ENCODE measurements around the gene CLPX. TPM values are rescaled to one million over a fixed set of nuclear protein-coding genes. Genes with fewer than 3 reads are reported as not detected.

The CLPX gene
- total RNA-seq, 1 experiment from 2014 or later: 44.9 TPM

GRCh38 chr15:65197337-65197645 is 12.1 kb upstream of the CLPX start:
- no peak for DNase-seq
- CTCF ChIA-PET: interaction anchor here (0.7 kb wide), 1 partner anchor 90 kb away, joined by 3 read pairs; the partner anchor contains the start of gene PARP16
- TF ChIP-seq, protein P1, sequence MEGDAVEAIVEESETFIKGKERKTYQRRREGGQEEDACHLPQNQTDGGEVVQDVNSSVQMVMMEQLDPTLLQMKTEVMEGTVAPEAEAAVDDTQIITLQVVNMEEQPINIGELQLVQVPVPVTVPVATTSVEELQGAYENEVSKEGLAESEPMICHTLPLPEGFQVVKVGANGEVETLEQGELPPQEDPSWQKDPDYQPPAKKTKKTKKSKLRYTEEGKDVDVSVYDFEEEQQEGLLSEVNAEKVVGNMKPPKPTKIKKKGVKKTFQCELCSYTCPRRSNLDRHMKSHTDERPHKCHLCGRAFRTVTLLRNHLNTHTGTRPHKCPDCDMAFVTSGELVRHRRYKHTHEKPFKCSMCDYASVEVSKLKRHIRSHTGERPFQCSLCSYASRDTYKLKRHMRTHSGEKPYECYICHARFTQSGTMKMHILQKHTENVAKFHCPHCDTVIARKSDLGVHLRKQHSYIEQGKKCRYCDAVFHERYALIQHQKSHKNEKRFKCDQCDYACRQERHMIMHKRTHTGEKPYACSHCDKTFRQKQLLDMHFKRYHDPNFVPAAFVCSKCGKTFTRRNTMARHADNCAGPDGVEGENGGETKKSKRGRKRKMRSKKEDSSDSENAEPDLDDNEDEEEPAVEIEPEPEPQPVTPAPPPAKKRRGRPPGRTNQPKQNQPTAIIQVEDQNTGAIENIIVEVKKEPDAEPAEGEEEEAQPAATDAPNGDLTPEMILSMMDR (IDR thresholded peaks at IDR 0.05; ENCODE audit: unreplicated experiment): no peak

DNA sequence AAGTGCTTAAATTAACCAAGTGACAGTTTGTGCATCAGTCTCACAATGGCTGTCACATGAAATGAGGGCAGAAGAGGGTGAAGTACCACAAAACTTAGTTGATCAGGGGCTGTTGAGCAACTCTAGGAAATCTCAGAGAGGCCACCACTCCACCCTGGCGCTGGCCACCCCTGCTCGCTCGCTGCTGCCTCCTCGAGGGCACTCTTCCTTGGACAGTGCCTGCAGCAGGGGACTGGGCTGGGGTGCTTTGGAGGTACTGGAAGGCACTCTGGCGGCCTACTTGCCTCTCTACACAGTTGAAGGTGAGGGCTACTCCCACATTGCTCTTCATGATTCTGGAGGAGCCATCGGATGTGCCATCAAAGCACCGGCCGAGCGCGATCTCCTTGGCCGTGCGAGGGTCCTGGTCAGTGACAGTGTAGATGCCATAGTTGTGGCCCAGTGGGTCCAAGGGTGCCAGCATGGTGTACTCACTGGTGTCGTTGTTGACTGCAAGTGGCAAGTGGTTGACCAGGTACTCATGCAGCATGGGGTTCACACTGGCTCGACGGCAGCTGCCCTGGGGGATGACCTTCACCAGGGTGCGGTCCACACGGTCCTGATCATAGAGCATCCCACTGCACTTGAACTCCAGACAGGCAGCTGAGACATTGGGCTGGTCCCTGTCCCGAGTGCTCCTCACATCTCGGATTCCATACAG is 11.6 kb upstream of the CLPX start:
- no peak for DNase-seq
- no peaks in the 10 kb centered on the region for H3K36me3 Mint-ChIP-seq (ENCODE audit: insufficient read depth, unreplicated experiment)
- no TSS peak for BruUV-seq (replicated peaks)
- H3K4me3 Mint-ChIP-seq (ENCODE audit: low read depth, unreplicated experiment): no peak overlapping the region
- intact Hi-C loops (cut with micrococcal nuclease; ENCODE audit: unreplicated experiment): no loop called here
- TF ChIP-seq, protein P1 (IDR thresholded peaks at IDR 0.05; ENCODE audit: unreplicated experiment): no peak
- peaks cover 69% of the 10 kb centered on the region for H3K27me3 Mint-ChIP-seq (ENCODE audit: unreplicated experiment)
- H3K4me1 Mint-ChIP-seq (ENCODE audit: low read depth, unreplicated experiment): no peaks in the 10 kb centered on the region
- no peak overlapping the region for H3K27ac Mint-ChIP-seq (ENCODE audit: unreplicated experiment)
- no peaks in the 10 kb centered on the region for H3K9me3 Mint-ChIP-seq (ENCODE audit: low read depth, unreplicated experiment)
- CTCF ChIA-PET: interaction anchor here (0.7 kb wide), 1 partner anchor 90 kb away, joined by 3 read pairs; the partner anchor contains the start of gene PARP16

More at GRCh38 chr15:65197337-65197645, 12.1 kb upstream of the CLPX start:
- Mint-ChIP-seq H3K27ac (ENCODE audit: unreplicated experiment) (no peak overlapping the region), H3K4me3 (ENCODE audit: low read depth, unreplicated experiment) (no peak overlapping the region), H3K36me3 (ENCODE audit: insufficient read depth, unreplicated experiment) (no peaks in the 10 kb centered on the region), H3K9me3 (ENCODE audit: low read depth, unreplicated experiment) (no peaks in the 10 kb centered on the region), H3K4me1 (ENCODE audit: low read depth, unreplicated experiment) (no peaks in the 10 kb centered on the region), H3K27me3 (ENCODE audit: unreplicated experiment) (peaks cover 68% of the 10 kb centered on the region)
- intact Hi-C loops (cut with micrococcal nuclease; ENCODE audit: unreplicated experiment): no loop called here
- no TSS peak for BruUV-seq (replicated peaks)

GRCh38 chr15:65195548-65195923 is 10.4 kb upstream of the CLPX start:
- intact Hi-C loops (cut with micrococcal nuclease; ENCODE audit: unreplicated experiment): no loop called here
- Mint-ChIP-seq H3K4me1 (ENCODE audit: low read depth, unreplicated experiment) (no peaks in the 10 kb centered on the region), H3K9me3 (ENCODE audit: low read depth, unreplicated experiment) (no peaks in the 10 kb centered on the region), H3K4me3 (ENCODE audit: low read depth, unreplicated experiment) (no peak overlapping the region), H3K36me3 (ENCODE audit: insufficient read depth, unreplicated experiment) (no peaks in the 10 kb centered on the region), H3K27me3 (ENCODE audit: unreplicated experiment) (peaks cover 56% of the 10 kb centered on the region), H3K27ac (ENCODE audit: unreplicated experiment) (no peak overlapping the region)
- no peak for DNase-seq
- TF ChIP-seq, protein P1 (IDR thresholded peaks at IDR 0.05; ENCODE audit: unreplicated experiment): no peak
- CTCF ChIA-PET: interaction anchor here (1.2 kb wide), 1 partner anchor 13 kb away, joined by 3 read pairs; no protein-coding TSS in a partner anchor
- no TSS peak for BruUV-seq (replicated peaks)

GRCh38 chr15:65194826-65195547 is 9.8 kb upstream of the CLPX start:
- Mint-ChIP-seq H3K27ac (ENCODE audit: unreplicated experiment) (no peak overlapping the region), H3K27me3 (ENCODE audit: unreplicated experiment) (peaks cover 51% of the 10 kb centered on the region), H3K4me3 (ENCODE audit: low read depth, unreplicated experiment) (no peak overlapping the region), H3K4me1 (ENCODE audit: low read depth, unreplicated experiment) (no peaks in the 10 kb centered on the region), H3K36me3 (ENCODE audit: insufficient read depth, unreplicated experiment) (no peaks in the 10 kb centered on the region), H3K9me3 (ENCODE audit: low read depth, unreplicated experiment) (no peaks in the 10 kb centered on the region)
- CTCF ChIA-PET: interaction anchor here (1.2 kb wide), 1 partner anchor 14 kb away, joined by 3 read pairs; no protein-coding TSS in a partner anchor
- TF ChIP-seq, protein P1 (IDR thresholded peaks at IDR 0.05; ENCODE audit: unreplicated experiment): no peak
- intact Hi-C loops (cut with micrococcal nuclease; ENCODE audit: unreplicated experiment): no loop called here
- BruUV-seq (replicated peaks): no TSS peak
- no peak for DNase-seq
